ENCODE data around the gene ZMYM1.
"Not testable (repeated sequence)": the region's sequence is repeated elsewhere in the genome, so short reads cannot be mapped to it uniquely, and the experiment has no call there.

DNA sequence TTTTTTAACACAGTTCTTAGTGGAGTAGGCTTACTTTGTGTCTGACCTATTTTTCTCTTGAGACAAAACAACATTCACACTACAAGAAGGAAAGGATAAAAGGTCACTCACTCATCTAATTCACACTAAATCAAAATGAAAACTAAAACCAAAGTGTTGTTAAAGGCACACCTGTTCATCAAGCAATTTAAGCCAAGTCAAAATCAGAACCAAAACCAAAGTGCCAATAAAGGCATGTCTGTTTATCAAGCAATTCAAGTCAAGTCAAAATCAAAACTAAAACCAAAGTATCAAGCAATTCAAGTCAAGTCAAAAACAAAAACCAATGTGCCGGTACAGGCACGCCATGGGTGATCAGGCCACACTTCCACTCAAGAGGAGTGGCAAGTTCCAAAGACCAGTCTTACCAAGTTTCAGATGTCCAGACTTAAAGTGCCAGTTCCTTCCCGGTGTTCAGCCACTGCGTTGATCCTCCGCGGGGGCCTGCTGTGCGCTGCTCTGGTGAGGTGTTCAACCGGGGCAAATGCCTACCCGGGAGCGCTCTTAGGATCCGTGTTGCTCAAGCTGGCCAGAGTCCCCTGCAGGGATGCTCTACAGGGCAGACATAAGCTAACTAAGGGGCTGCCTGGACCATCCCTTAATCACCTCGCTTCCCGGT, 66.8 kb downstream of the ZMYM1 start:
- TF ChIP-seq, protein P1, sequence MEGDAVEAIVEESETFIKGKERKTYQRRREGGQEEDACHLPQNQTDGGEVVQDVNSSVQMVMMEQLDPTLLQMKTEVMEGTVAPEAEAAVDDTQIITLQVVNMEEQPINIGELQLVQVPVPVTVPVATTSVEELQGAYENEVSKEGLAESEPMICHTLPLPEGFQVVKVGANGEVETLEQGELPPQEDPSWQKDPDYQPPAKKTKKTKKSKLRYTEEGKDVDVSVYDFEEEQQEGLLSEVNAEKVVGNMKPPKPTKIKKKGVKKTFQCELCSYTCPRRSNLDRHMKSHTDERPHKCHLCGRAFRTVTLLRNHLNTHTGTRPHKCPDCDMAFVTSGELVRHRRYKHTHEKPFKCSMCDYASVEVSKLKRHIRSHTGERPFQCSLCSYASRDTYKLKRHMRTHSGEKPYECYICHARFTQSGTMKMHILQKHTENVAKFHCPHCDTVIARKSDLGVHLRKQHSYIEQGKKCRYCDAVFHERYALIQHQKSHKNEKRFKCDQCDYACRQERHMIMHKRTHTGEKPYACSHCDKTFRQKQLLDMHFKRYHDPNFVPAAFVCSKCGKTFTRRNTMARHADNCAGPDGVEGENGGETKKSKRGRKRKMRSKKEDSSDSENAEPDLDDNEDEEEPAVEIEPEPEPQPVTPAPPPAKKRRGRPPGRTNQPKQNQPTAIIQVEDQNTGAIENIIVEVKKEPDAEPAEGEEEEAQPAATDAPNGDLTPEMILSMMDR (IDR thresholded peaks at IDR 0.05): not testable (repeated sequence)
- not testable (repeated sequence) for TF ChIP-seq POLR2AphosphoS5 (IDR thresholded peaks at IDR 0.05)

Data from gastroesophageal sphincter (tissue), 3 donors.